Measurements from ENCODE around the gene BAG1. TPM values are rescaled to one million over a fixed set of nuclear protein-coding genes. Genes with fewer than 3 reads are reported as not detected.

The BAG1 gene
- total RNA-seq, 1 donor, result 9.1 TPM

DNA sequence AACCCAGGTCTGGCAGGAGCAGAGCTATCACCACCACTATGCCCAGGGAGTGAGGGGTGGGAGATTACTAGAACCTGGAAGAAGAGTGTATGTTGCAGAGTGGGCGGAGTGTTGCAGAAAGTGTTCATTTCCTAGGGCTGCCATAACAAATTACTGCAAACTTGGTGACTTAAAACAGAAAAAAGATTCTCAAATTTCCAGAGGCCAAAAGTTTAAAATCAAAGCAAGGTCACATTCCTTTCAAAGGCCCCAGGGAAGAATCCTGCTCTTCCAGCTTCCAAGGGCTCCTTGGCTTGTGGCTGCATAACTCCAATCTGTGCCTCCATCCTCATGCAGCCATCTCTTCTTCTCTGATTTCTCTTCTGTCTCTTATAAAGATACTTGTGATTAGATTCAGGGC is 55.1 kb downstream of the BAG1 start:
- TF ChIP-seq, protein P1, sequence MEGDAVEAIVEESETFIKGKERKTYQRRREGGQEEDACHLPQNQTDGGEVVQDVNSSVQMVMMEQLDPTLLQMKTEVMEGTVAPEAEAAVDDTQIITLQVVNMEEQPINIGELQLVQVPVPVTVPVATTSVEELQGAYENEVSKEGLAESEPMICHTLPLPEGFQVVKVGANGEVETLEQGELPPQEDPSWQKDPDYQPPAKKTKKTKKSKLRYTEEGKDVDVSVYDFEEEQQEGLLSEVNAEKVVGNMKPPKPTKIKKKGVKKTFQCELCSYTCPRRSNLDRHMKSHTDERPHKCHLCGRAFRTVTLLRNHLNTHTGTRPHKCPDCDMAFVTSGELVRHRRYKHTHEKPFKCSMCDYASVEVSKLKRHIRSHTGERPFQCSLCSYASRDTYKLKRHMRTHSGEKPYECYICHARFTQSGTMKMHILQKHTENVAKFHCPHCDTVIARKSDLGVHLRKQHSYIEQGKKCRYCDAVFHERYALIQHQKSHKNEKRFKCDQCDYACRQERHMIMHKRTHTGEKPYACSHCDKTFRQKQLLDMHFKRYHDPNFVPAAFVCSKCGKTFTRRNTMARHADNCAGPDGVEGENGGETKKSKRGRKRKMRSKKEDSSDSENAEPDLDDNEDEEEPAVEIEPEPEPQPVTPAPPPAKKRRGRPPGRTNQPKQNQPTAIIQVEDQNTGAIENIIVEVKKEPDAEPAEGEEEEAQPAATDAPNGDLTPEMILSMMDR (IDR thresholded peaks at IDR 0.05; ENCODE audit: insufficient read depth, low read depth, low read length), result no peak
- no peak overlapping the region for H3K4me3 ChIP-seq (ENCODE audit: low read depth, low read length)
- no peak for DNase-seq (ENCODE audit: low read depth)

DNA sequence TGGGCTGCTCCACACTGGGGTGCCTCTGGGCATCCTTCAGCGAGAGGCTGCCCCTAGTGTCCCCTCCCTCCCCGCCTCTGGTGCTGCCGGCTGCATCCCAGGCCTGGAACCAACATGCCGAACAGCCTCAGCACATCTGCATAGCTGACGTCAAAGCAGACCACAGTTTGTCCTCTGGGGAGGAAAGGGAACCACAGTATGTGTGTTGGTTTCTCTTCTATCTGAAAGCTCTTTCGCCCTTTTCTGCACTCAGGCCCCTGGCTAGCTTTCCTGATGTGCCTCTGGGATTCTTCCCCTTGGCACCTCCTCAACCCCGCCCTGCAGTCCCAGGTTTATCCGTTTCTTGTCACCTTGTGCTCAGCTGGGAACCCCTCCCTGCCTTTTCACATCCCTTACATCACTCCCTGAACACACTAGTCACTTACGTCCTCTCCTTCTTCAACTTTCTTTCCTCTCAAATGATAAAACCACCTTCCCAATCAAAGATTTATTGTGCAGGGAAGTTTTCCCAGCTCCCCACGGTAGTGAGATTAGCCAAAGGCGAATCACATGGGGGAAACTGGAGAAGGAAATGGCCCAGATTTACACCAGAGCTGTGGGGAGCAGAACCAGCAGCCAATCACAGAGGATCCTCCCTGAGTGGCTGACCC is 61.8 kb downstream of the BAG1 start:
- no peak overlapping the region for H3K4me3 ChIP-seq (ENCODE audit: low read depth, low read length)
- DNase-seq (ENCODE audit: low read depth), result peak; percentile 90

More for the DNA sequence above, 61.8 kb downstream of the BAG1 start:
- TF ChIP-seq, protein P1 (IDR thresholded peaks at IDR 0.05; ENCODE audit: insufficient read depth, low read depth, low read length), result no peak

Other genes with a start within 250 kb of the BAG1 start
- 74.1 and 136 TPM in 2 replicates for gene DNAJA1, start 239.4 kb downstream of the BAG1 start, total RNA-seq
- gene SMU1, start 188.0 kb downstream of the BAG1 start, total RNA-seq, result 29.3 and 42.7 TPM in 2 replicates
- gene B4GALT1, start 97.4 kb downstream of the BAG1 start, total RNA-seq, result 23.8 and 28.5 TPM in 2 replicates
- gene SPINK4, start 24.5 kb downstream of the BAG1 start, total RNA-seq, result not detected in 2 replicates
- 62.2 and 81.6 TPM in 2 replicates for gene CHMP5, start 341 bp upstream of the BAG1 start, total RNA-seq
- 24.2 and 26.7 TPM in 2 replicates for gene NFX1, start 25.8 kb upstream of the BAG1 start, total RNA-seq
- gene AQP7, start 137.9 kb upstream of the BAG1 start, total RNA-seq, result not detected in 2 replicates
- 0.86 and 0.97 TPM in 2 replicates for gene AQP3, start 182.9 kb upstream of the BAG1 start, total RNA-seq
- gene NOL6, start 209.2 kb upstream of the BAG1 start, total RNA-seq, result 30.9 and 32.4 TPM in 2 replicates